Esophagus mucosa (tissue), 1 donor: ENCODE measurements around the gene DIRAS1. TPM values are rescaled to one million over a fixed set of nuclear protein-coding genes. Genes with fewer than 3 reads are reported as not detected.
"Not testable (repeated sequence)": the region's sequence is repeated elsewhere in the genome, so short reads cannot be mapped to it uniquely, and the experiment has no call there.

Source experiments
- ATAC-seq: fragments of 200-7000 bp; cut with Tn5 transposase; one replicate; pipeline ENCODE4 v1.9.1; 2020
- total RNA-seq: library from RNA; stranded (reverse); gene quantifications from one replicate; pipeline ENCODE4 v1.2.4, GENCODE V29; 2023
- donor health status: DM: yes; HTN: yes; CAD: no.

The DIRAS1 gene
- total RNA-seq, 1 donor from 2014 or later, result 1.00 TPM

- peak; percentile 52 for ATAC-seq
Measured at GRCh38 chr19:2726904-2727639, 5.9 kb upstream of the DIRAS1 start.

- no peak for ATAC-seq
Measured at GRCh38 chr19:2726160-2726855, 5.1 kb upstream of the DIRAS1 start.

GRCh38 chr19:2724148-2724557, 3.0 kb upstream of the DIRAS1 start:
- no peak for ATAC-seq

DNA sequence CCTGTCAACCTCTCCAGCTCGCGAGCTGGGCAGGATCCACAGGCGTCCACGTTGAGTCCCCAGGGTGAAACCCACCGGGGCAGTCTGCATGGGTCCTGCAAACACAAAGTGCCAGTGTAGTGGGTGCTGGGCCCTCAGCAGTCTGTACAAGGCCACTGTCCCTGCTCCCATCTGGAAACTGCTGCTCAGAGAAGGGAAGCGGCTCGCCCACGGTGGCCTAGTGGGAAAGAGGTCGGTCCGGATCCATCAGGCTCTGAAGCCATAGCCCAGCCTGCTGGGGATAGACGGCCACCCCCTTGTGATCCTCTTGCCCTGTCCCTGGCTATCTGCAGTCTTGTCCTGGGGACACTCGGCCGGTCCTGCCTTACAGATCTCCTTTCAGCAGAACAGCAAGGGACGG, 2.6 kb upstream of the DIRAS1 start:
- ATAC-seq, result no peak

GRCh38 chr19:2723345-2723715, 2.2 kb upstream of the DIRAS1 start:
- no peak for ATAC-seq

DNA sequence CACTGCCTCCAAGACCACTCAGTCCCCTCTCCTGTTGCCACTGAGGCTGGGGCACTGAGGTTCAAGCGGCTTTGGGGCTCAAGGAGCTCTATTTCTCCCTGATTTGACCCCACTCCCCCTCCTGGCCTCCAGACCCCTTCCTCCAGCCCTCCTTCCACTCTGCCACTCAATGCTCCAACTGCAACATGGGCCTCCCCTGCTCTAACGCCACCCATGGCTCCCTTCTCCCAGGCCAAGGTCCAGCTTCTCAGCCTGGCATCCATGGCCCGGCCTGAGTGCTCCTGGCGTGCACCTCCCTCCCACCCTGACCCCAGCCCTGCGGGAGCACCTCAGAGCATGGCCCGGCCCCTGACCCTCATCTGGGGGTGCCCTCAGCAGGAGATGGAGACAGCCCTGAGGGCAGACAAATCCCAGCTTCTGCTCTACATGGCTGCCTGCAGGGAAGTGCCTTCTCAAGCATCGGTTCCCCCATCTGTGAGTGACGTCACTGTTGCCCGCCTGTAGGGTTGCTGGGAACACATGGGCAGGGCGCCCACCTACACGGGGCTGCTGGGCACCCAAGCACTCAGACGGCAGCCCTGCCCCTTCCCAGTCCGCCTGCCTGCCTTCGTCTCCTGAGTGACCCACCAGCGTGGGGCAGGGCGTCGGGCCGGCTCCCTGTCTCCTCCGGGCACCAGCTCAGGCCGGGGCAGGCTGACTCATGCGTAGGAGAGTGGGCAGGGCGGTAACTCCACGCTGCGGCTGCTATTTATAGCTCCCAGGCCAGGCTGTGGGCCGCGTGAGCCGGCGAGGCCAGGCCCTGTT, 1.6 kb upstream of the DIRAS1 start:
- peak; percentile 71 for ATAC-seq

DNA sequence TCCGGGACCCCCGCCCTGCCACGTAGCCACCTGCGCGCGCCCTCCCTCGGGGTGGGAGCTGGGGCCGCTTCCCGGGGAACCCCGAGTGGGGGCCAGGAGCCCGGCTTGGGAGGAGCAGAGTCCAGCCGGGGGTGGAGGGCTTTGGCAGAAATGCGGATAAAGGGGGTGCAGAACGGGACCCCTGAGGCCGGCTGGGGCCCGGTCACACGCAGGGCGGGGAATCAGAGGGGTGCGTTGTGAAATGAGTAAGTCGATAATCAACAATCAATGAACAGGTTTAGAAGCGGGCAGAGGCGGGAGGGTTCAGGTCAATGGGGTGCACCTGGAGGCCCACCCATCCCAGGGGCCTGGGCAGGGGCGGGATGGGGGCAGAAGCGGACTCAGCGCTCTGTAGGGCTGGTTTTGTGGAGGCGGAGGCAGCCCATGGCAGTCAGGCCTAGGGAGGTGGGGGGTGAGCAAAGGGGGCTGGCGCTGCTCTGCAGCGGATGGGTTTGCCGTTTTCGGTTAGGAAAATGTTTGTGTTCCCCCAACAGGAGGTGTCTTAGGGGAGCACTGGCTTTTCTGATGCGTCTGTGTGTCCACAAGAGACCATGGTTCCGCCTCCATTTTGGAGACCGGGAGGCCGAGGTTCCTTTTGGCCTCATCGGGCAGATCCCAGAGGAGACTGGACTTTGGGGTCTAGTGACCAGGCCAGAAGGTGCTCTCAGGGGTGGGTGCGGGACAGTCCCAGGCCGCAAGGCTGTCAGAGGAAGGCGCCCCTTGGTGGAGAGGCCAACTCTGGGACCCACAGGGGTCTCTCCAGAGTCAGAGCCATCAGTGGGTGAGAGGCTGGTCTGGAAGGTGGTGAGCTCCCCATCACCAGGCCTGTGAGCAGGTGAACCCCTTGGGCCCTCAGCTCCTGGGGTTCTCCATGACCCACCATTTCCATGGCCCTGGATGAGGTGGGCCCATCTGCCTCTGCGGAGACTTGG, 683 bp upstream of the DIRAS1 start:
- no peak for ATAC-seq

- ATAC-seq, result no peak
Measured at GRCh38 chr19:2719920-2720776, 1.0 kb downstream of the DIRAS1 start.

DNA sequence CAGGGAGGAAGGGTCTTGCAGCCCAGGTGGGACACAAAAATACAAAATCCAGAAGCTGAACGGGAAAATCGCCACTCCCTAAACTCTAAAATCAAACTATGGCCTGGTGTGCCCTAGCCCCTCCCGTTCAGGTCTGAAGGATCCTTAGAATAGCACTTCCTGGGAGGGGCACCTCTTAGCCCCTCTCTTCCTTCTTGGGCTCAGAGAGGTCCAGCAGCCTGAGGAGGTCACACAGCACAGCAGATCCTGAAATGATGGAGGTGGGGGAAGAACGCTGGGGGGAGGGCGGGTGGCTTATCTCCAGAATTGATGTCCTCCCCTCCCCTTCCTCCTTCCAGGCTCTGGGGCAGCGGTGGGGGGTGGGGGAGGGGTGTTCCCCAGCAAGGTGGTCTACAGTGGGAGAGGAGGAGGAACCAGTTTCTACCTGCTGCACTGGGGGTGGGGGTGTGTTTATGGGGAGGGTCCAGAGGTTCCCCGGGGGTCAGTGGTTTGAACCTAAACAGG, 1.9 kb downstream of the DIRAS1 start:
- no peak for ATAC-seq

- no peak for ATAC-seq
Measured at GRCh38 chr19:2717638-2718541, 3.3 kb downstream of the DIRAS1 start.

- no peak for ATAC-seq
Measured at GRCh38 chr19:2716722-2717637, 4.2 kb downstream of the DIRAS1 start.

DNA sequence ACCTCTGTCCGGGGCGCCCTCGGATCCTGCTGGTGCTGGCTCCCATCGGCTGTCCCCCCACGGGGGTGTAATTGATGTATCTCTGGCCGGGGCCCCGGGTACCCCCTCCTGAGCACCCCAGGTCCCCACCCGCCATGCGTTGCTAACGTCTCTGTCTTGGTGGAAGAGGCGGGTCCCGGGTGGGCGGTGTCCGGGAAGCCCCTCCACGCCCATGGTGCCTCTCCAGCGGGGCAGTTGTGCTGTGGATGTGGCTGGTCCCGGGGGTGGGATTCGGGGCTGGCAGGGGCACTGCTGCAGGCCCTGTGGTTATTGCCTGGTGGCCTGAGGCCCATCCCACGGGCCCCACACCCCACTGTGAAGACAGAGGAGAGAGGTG, 4.9 kb downstream of the DIRAS1 start:
- no peak for ATAC-seq

- no peak for ATAC-seq
Measured at GRCh38 chr19:2715470-2716274, 5.5 kb downstream of the DIRAS1 start.

DNA sequence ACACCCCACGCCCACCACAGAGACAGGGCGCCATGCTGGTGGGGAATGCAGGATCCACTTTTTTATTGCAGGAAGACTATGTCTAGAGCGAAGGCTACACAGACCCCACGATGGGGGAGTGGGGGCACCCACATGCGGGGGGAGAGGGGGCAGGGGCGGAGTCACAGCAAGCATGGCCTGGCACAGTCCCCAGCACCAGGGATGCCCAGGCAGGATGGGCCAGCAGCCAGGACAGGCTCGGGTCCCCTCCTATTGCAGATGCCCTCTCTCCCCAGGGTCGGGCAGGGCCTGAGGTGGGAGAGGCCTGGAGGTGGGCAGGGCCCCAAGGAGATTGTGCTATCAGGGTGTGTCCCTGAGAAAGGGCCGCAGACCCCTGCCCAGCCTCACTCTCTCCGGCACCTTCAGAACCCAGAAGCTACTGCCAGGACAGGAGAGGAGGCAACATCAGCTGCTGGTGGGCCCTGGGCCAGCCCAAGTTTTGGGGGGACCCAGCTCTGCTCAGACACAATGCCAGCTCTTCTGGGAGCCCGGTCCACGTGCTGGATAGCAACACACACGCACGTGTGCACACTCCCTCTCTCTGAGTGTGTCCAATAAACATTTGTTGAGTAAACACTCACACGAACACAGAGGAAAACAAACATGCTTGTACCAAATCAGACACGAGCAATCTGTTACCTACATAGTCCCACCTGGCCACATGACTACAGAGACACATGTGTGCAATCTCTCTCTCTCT, 6.5 kb downstream of the DIRAS1 start:
- ATAC-seq, result no peak

GRCh38 chr19:2714102-2714501, 7.1 kb downstream of the DIRAS1 start:
- not testable (repeated sequence) for ATAC-seq

DNA sequence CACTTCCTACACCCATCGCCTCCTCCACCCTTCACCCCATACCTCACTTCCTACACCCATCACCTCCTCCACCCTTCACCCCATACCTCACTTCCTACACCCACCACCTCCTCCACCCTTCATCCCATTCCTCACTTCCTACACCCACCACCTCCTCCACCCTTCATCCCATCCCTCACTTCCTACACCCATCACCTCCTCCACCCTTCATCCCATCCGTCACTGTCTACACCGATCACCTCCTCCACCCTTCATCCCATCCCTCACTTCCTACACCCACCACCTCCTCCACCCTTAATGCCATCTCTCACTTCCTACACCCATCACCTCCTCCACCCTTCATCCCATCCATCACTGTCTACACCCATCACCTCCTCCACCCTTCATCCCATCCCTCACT, 8.0 kb downstream of the DIRAS1 start:
- ATAC-seq, result not testable (repeated sequence)

GRCh38 chr19:2711875-2712205, 9.3 kb downstream of the DIRAS1 start:
- no peak for ATAC-seq
